GM12878 (cell line): ENCODE results near the gene KLRK1. TPM values are rescaled to one million over a fixed set of nuclear protein-coding genes. Genes with fewer than 3 reads are reported as not detected.
A peak's percentile ranks its signal among the peaks of the same experiment; 100 is the strongest.
"Not testable (repeated sequence)": the region's sequence is repeated elsewhere in the genome, so short reads cannot be mapped to it uniquely, and the experiment has no call there.

Experiments
- ATAC-seq: fragments of 200-7000 bp; cut with Tn5 transposase; 3 replicates; pipeline ENCODE4 v1.9.1; 2020; ENCODE audit warnings: mild to moderate bottlenecking, moderate library complexity
- BruUV-seq: library from RNA; stranded (reverse); fragments of 400-500 nt; replicated peaks from 2 replicates; lab custom pipeline; 2021; lab: Mats Ljungman, UMichigan
- CTCF ChIA-PET: fragments of 300-600 bp; sonication (Branson Sonifier 250); formaldehyde crosslinking; extraction: SDS; loops from one replicate; lab custom pipeline; 2021; ENCODE audit warnings: inconsistent platforms; lab: Yijun Ruan, JAX
- POLR2A ChIA-PET: fragments of 350-600 bp; formaldehyde crosslinking; extraction: SDS; loops from one replicate; lab custom pipeline; 2021; ENCODE audit warnings: inconsistent platforms; lab: Charles Lee
- RAD21 ChIA-PET: fragments of 300-600 bp; sonication (Branson Sonifier 250); formaldehyde crosslinking; loops from one replicate; lab custom pipeline; 2023; ENCODE audit warnings: antibody characterized with exemption; ENCODE audit not compliant: unreplicated experiment; lab: Charles Lee
- SMC1A ChIA-PET: fragments of 300-600 bp; sonication (Branson Sonifier 250); formaldehyde crosslinking; loops from one replicate; lab custom pipeline; 2023; ENCODE audit not compliant: unreplicated experiment, uncharacterized antibody; lab: Charles Lee
- DNase-seq: peaks from one replicate; pipeline ENCODE4 v3.0.0-alpha.2; 2011; ENCODE audit warnings: low read depth, low spot score
- FAIRE-seq: peaks from 3 replicates; lab custom pipeline; 2011; peaks lifted over from hg19 to GRCh38; lab: Jason Lieb, UNC
- H2AFZ ChIP-seq: 2 replicates; pipeline ENCODE4 v1.6.0; 2011; ENCODE audit warnings: low read depth, low read length, control low read depth; ENCODE audit not compliant: control insufficient read depth
- H3K27ac ChIP-seq: 2 replicates; pipeline ENCODE4 v1.5.1; 2011; ENCODE audit warnings: control low read depth; ENCODE audit not compliant: control insufficient read depth, insufficient read depth
- H3K27me3 ChIP-seq, 2 experiments: replicated peaks in 1 of 2; 2 replicates each; pipeline versions ENCODE4 v1.6.0 to v1.6.1; 2011; ENCODE audit warnings: low read length in 1 of 2; ENCODE audit not compliant: control insufficient read depth in 2 of 2, insufficient read depth in 2 of 2
- H3K36me3 ChIP-seq, 2 experiments: 2 replicates each; pipeline ENCODE4 v1.5.1; 2011; ENCODE audit warnings: low read length in 1 of 2; ENCODE audit not compliant: control insufficient read depth in 2 of 2, insufficient read depth in 2 of 2
- H3K4me1 ChIP-seq: 2 replicates; pipeline ENCODE4 v1.6.1; 2011; ENCODE audit warnings: mild to moderate bottlenecking, low read length, moderate library complexity, mixed read lengths; ENCODE audit not compliant: control insufficient read depth, insufficient read depth
- H3K4me2 ChIP-seq: 2 replicates; pipeline ENCODE4 v1.6.0; 2011; ENCODE audit warnings: control low read depth; ENCODE audit not compliant: control insufficient read depth, insufficient read depth
- H3K4me3 ChIP-seq: fragments of 200-600 bp; sonication (generic); 2 replicates; pipeline ENCODE4 v1.5.1; 2016
- H3K79me2 ChIP-seq: 2 replicates; pipeline ENCODE4 v1.6.0; 2011; ENCODE audit warnings: low read length; ENCODE audit not compliant: control insufficient read depth, insufficient read depth
- H3K9ac ChIP-seq: 2 replicates; pipeline ENCODE4 v1.8.0; 2011; ENCODE audit warnings: low read length, control low read depth, mixed read lengths; ENCODE audit not compliant: control insufficient read depth, insufficient read depth
- H3K9me3 ChIP-seq: replicated peaks from 3 replicates; pipeline ENCODE4 v1.5.1; 2011; ENCODE audit warnings: mild to moderate bottlenecking, low read length; ENCODE audit not compliant: control insufficient read depth, insufficient read depth
- H4K20me1 ChIP-seq: 2 replicates; pipeline ENCODE4 v1.6.0; 2011; ENCODE audit not compliant: control insufficient read depth, insufficient read depth
- CHD2 ChIP-seq: IDR thresholded peaks from 2 replicates; pipeline ENCODE4 v1.6.1; 2011; ENCODE audit warnings: low read depth, low read length, improper control_type of control experiment, borderline replicate concordance
- GATAD2B ChIP-seq: fragments of 450-650 bp; conservative IDR thresholded peaks from 2 replicates; pipeline ENCODE4 v1.6.1; 2017; ENCODE audit warnings: low read depth, mild to moderate bottlenecking, moderate library complexity
- JUNB ChIP-seq: IDR thresholded peaks from 2 replicates; pipeline ENCODE4 v1.6.1; 2016; ENCODE audit warnings: antibody characterized with exemption, mild to moderate bottlenecking
- MEF2A ChIP-seq: IDR thresholded peaks from 2 replicates; pipeline ENCODE4 v1.6.1; 2011; ENCODE audit warnings: low read depth, mild to moderate bottlenecking, low read length, moderate library complexity; ENCODE audit not compliant: insufficient read depth
- ZZZ3 ChIP-seq: IDR thresholded peaks from 2 replicates; pipeline ENCODE4 v1.6.1; 2011; ENCODE audit warnings: low read depth; ENCODE audit not compliant: control insufficient read depth, insufficient read length
- WGBS: methylation state at CpG from one replicate; pipeline ENCODE4 v1.1.6; 2016; ENCODE audit warnings: low lambda C conversion rate; ENCODE audit not compliant: insufficient replicate concordance, insufficient coverage; ENCODE audit errors: missing lambda C conversion rate; 5-methylcytosine and 5-hydroxymethylcytosine counted together
- in situ Hi-C: fragments of 300-500 bp; cut with MboI; formaldehyde crosslinking; loops from 9 replicates; pipeline ENCODE4 v1.14.3; 2018; ENCODE audit warnings: mixed read lengths
- intact Hi-C: fragments of 100-400 bp; cut with micrococcal nuclease; formaldehyde crosslinking; loops from one replicate; pipeline ENCODE4 v1.14.2; 2022; ENCODE audit not compliant: unreplicated experiment
- polyA plus RNA-seq, 11 experiments: library from polyadenylated mRNA; depleted of rRNA in 4 of 11; unstranded in 6 of 11; stranded (reverse) in 5 of 11; fragments of >200 nt; fragmentation: Nextera tagmentation in 4 of 11; fragmentation: Illumina TruSeq in 1 of 11; extraction: Ambion mirVana in 4 of 11; extraction: Trizol in 1 of 11; gene quantifications; 1 replicate in 1 of 11; 2 replicates in 10 of 11; pipeline versions ENCODE4 v1.2.1 to v1.2.3, GENCODE V29; 2011 to 2016; ENCODE audit warnings: inconsistent platforms in 2 of 11, missing spikeins in 2 of 11, low read depth in 1 of 11
- total RNA-seq, 4 experiments: library from RNA; depleted of rRNA in 3 of 4; stranded (reverse); fragments of >200 nt in 3 of 4; fragmentation: Illumina TruSeq in 1 of 4; extraction: Trizol in 1 of 4; gene quantifications; 2 replicates each; pipeline versions ENCODE4 v1.2.1 to v1.2.3, GENCODE V29; 2013 to 2021
- TF ChIP-seq, protein P1 (sequence below): IDR thresholded peaks from 2 replicates; pipeline ENCODE4 v1.6.1; 2012; ENCODE audit warnings: low read length, inconsistent platforms

KLRK1 gene
- total and polyA plus RNA-seq, 10 of the 15 experiments (the other 5 are each of a cell fraction or from before 2014, with no cell fraction given), result 0.27 to 2.0 (median 0.99) TPM

DNA sequence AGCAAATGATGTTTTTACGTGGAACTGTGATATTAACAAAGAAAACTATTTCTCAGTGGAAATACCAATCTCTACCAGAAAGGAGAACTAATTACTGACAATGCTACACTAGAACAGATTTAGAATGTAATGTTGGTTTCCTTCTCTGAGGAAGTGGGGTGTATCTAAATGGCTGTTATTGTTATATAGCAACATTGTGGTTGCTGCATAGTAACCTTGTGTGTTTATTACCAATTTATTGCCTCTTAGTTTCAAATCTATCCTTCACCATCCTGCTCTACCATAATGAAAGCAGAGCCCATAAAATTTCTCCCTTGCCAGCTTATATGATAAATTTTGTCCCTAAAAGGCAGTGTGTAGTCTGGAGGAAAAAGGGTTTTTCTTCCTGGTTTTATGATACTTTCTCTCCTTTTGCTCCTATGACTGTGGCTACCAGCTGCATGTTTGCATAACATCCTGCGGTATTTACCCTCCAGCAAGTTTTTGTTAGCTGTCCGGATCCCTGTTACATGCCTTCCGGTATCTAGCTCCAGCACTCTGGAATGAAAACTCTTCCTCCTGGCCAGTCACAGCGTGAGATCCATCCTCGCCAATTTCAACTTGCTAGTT is 5.7 kb upstream of the KLRK1 start (continued):
- TF ChIP-seq, protein P1, sequence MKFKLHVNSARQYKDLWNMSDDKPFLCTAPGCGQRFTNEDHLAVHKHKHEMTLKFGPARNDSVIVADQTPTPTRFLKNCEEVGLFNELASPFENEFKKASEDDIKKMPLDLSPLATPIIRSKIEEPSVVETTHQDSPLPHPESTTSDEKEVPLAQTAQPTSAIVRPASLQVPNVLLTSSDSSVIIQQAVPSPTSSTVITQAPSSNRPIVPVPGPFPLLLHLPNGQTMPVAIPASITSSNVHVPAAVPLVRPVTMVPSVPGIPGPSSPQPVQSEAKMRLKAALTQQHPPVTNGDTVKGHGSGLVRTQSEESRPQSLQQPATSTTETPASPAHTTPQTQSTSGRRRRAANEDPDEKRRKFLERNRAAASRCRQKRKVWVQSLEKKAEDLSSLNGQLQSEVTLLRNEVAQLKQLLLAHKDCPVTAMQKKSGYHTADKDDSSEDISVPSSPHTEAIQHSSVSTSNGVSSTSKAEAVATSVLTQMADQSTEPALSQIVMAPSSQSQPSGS, result peak; percentile 24; the same call in 1 of the 2 replicates
- no peak for TF ChIP-seq ZZZ3
- 0 out of 2 replicates have a peak, but pooled peaks have one; percentile 5 for TF ChIP-seq MEF2A
- peak; percentile 25; the same call in 1 of the 2 replicates for TF ChIP-seq JUNB
- no peak; the same call in 1 of the 2 replicates for TF ChIP-seq CHD2
- TF ChIP-seq GATAD2B, result 0 out of 2 replicates have a peak, but pooled peaks have one; percentile 11

DNA sequence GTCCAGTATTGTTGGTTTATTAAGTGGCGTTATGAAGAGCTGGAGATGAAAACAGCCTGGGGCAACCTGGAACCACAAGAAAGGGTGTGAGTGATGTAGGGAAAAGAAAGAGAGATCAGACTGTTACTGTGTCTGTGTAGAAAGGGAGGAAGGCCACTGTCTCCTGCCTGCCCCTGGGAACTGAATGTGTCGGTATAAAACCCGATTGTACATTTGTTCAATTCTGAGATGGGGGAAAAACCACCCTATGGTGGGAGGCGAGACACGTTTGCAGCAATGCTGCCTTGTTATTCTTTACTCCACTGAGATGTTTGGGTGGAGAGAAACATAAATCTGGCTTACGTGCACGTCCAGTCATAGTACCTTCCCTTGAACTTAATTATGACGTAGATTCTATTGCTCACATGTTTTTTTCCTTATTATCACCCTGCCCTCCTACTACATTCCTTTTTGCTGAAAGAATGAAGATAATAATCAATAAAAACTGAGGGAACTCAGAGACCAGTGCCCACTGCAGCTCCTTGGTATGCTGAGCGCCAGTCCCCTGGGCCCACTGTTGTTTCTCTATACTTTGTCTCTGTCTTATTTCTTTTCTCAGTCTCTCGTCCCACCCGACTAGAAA is 4.8 kb upstream of the KLRK1 start:
- POLR2A ChIA-PET, result interaction anchor here (0.6 to 3.2 kb wide), 2 partner anchors 29 to 51 kb away, joined by 3 to 20 read pairs; no protein-coding TSS in a partner anchor
- H3K36me3 ChIP-seq, DNase-seq, H3K79me2 ChIP-seq, H3K4me2 ChIP-seq, H4K20me1 ChIP-seq, FAIRE-seq, H3K27ac ChIP-seq, H3K4me1 ChIP-seq, H2AFZ ChIP-seq, H3K27me3 ChIP-seq, H3K9ac ChIP-seq, ATAC-seq, H3K4me3 ChIP-seq, BruUV-seq, H3K9me3 ChIP-seq, in situ Hi-C loops: not testable (repeated sequence)
- RAD21 ChIA-PET, result interaction anchor here (1.6 to 6.7 kb wide), 2 partner anchors 17 to 29 kb away, joined by 4 to 75 read pairs; no protein-coding TSS in a partner anchor
- 65% methylated on average over 8 of the region's 11 CpGs for WGBS
- intact Hi-C loops, result loop anchor here (1.0 to 10.0 kb wide), 2 partner anchors 30 to 280 kb away; partner anchors contain the start of gene STYK1
- SMC1A ChIA-PET, result interaction anchor here (0.6 to 4.1 kb wide), 4 partner anchors 8 to 29 kb away, joined by 3 to 41 read pairs (median 4); no protein-coding TSS in a partner anchor
- CTCF ChIA-PET, result interaction anchor here (1.0 to 2.0 kb wide), 3 partner anchors 10 to 30 kb away, joined by 3 to 7 read pairs (median 4); no protein-coding TSS in a partner anchor
